BJ (cell line): ENCODE measurements around the gene GMPS. TPM values are rescaled to one million over a fixed set of nuclear protein-coding genes. Genes with fewer than 3 reads are reported as not detected.

ENCODE experiments used
- CTCF ChIA-PET: fragments of 350-600 bp; formaldehyde crosslinking; extraction: SDS; loops from one replicate; lab custom pipeline; 2021; ENCODE audit warnings: antibody characterized with exemption, inconsistent platforms; lab: Yijun Ruan, JAX
- POLR2A ChIA-PET: fragments of 300-600 bp; sonication (Branson Sonifier 250); formaldehyde crosslinking; extraction: SDS; loops from one replicate; lab custom pipeline; 2021; ENCODE audit warnings: antibody characterized with exemption; lab: Charles Lee
- DNase-seq: peaks from one replicate; pipeline ENCODE4 v3.0.0-alpha.2; 2011; ENCODE audit warnings: low read depth
- H3K27me3 ChIP-seq: 2 replicates; pipeline ENCODE4 v1.6.0; 2011; ENCODE audit warnings: low read length; ENCODE audit not compliant: control insufficient read depth, insufficient read depth
- H3K36me3 ChIP-seq: 2 replicates; pipeline ENCODE4 v1.5.1; 2011; ENCODE audit warnings: low read length; ENCODE audit not compliant: control insufficient read depth, insufficient read depth
- H3K4me3 ChIP-seq: 2 replicates; pipeline ENCODE4 v1.5.1; 2011; ENCODE audit warnings: low read depth, mild to moderate bottlenecking, control low read depth, low read length
- CTCF ChIP-seq: IDR thresholded peaks from 2 replicates; pipeline ENCODE4 v1.5.1; 2011; ENCODE audit warnings: low read depth, mild to moderate bottlenecking, control low read depth, inconsistent platforms, low read length, moderate library complexity; ENCODE audit not compliant: insufficient read depth
- polyA plus RNA-seq: library from polyadenylated mRNA; depleted of rRNA; stranded (reverse); fragments of >200 nt; gene quantifications from 2 replicates; pipeline ENCODE4 v1.2.3, GENCODE V29; 2011

The GMPS gene
- polyA plus RNA-seq, 1 experiment = 13.6 TPM

DNA sequence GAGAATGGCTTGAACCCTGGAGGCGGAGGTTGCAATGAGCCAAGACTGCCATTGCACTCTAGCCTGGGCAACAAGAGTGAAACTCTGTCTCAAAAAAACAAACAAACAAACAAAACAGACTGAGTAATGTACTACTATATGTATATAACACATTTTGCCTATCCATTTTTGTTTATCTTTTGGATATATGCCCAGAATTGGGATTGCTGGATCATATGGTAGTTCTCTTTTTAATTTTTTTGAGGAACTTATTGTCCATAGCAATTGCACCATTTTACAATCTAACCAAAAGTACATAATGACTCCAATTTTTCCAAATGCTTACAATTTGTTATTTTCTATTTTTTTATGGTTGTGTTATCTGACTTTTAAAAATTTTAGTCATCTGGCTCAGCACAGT is 47.3 kb downstream of the GMPS start:
- DNase-seq = no peak
- CTCF ChIA-PET = no interaction called here
- H3K27me3 ChIP-seq = no peaks in the 10 kb centered on the region
- TF ChIP-seq CTCF = no peak
- H3K4me3 ChIP-seq = no peak overlapping the region
- peaks cover 4% of the 10 kb centered on the region for H3K36me3 ChIP-seq
- POLR2A ChIA-PET = no interaction called here

GRCh38 chr3:155919728-155920127 is 49.3 kb downstream of the GMPS start:
- POLR2A ChIA-PET = no interaction called here
- CTCF ChIA-PET = interaction anchor here (0.5 to 1.0 kb wide), 2 partner anchors 114 to 1060 kb away, joined by 4 to 5 read pairs; partner anchors contain the start of gene C3orf33
- H3K36me3 ChIP-seq = peaks cover 2% of the 10 kb centered on the region
- TF ChIP-seq CTCF = no peak
- DNase-seq = no peak
- H3K4me3 ChIP-seq = no peak overlapping the region
- no peaks in the 10 kb centered on the region for H3K27me3 ChIP-seq

GRCh38 chr3:155921486-155921885 is 51.0 kb downstream of the GMPS start:
- ChIA-PET POLR2A (no interaction called here), CTCF (interaction anchor here (1.0 kb wide), 1 partner anchor 9 kb away, joined by 3 read pairs; no protein-coding TSS in a partner anchor)
- DNase-seq = no peak
- H3K36me3 ChIP-seq = peaks cover 2% of the 10 kb centered on the region; the same call in 1 of the 2 replicates
- H3K27me3 ChIP-seq = no peaks in the 10 kb centered on the region
- no peak for TF ChIP-seq CTCF
- H3K4me3 ChIP-seq = no peak overlapping the region

DNA sequence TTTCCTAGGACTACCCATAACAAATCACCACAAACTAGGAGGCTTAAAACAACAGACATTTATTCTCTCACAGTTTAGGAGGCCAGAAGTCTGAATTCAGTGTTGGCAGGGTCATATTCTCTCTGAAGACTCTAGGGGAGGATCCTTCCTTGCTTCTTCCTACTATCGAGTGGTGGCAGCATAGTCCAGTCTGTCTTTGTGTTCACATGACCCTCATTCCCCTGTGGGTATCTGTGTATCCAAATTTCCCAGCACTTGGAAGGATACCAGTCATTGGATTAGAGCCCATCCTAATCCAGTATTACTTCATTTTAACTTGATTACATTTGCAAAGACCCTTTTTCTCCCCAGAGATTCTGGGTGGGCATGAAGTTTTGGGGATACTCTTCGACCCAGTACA is 63.8 kb downstream of the GMPS start:
- no peak for TF ChIP-seq CTCF
- no peaks in the 10 kb centered on the region for H3K27me3 ChIP-seq
- H3K4me3 ChIP-seq = no peak overlapping the region
- ChIA-PET CTCF (no interaction called here), POLR2A (no interaction called here)
- H3K36me3 ChIP-seq = peaks cover 12% of the 10 kb centered on the region
- DNase-seq = no peak

- no peak for DNase-seq
- H3K4me3 ChIP-seq = no peak overlapping the region
- POLR2A ChIA-PET = no interaction called here
- CTCF ChIA-PET = interaction anchor here (0.7 to 1.5 kb wide), 4 partner anchors 15 to 132 kb away, joined by 3 to 4 read pairs (median 3); partner anchors contain the start of gene C3orf33
- no peak for TF ChIP-seq CTCF
- H3K27me3 ChIP-seq = no peaks in the 10 kb centered on the region
- H3K36me3 ChIP-seq = peaks cover 10% of the 10 kb centered on the region
These were observed 68.0 kb downstream of the GMPS start for GRCh38 chr3:155938409-155938808.
